ENCODE measurements around the gene GLS.

Gene GLS

DNA sequence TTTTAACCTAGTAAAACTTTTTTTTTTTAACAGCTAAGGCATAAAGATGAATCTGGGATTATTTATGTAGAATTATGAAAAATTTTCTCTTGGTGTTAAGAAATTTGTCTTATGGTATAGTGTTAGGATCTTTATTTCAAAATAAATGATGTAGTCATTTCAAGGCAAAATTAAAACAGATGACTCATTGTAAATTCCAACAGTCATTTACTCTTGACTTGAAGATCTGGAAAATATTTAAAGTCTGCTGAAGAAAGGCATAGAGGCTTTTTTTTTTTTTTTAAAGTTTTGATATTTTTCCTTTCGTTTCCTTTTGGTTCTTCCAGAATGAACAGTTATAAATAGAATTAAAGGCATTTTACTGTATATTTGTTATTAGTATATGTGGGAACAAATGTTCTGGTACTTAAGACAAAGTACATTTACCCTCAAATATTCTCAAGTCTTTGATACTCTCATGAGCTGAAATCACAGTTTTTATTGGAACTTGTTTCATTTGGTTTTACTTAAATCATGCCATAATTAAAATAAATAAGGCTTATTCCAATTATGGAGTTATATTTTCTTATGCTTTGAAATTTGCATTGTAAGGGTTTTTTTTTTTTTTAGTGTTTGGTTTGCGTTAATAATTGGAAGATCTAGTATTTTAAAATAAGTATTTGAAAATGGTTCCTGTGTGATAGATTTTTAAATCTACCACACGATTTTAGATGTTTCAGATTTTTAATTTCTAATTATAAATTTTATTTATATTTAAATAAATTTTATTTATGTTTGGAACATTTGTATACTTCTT is 29.9 kb downstream of the GLS start:
- H3K4me3 ChIP-seq (ENCODE audit: low read length) = no peak overlapping the region
- no peak for DNase-seq (ENCODE audit: low read depth, low spot score)

DNA sequence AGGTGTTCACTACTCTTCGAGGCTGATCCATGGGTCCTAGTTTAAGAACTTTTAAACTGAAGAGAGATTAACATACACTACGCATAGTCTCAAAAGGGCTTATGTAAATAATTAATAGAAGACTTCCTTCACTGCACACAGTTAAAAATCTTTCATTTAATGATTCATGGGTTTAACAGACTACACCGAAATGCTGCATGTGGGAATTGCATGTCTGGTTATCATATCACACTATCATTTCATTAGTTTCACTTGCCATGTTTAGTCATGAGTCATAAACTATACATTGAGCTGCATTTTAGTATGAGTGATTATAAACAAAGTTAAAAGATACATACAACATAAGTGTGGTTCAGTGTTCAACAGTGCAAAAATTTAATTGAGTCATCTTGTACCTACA is 31.2 kb downstream of the GLS start:
- H3K4me3 ChIP-seq (ENCODE audit: low read length) = no peak overlapping the region
- no peak for DNase-seq (ENCODE audit: low read depth, low spot score)

DNA sequence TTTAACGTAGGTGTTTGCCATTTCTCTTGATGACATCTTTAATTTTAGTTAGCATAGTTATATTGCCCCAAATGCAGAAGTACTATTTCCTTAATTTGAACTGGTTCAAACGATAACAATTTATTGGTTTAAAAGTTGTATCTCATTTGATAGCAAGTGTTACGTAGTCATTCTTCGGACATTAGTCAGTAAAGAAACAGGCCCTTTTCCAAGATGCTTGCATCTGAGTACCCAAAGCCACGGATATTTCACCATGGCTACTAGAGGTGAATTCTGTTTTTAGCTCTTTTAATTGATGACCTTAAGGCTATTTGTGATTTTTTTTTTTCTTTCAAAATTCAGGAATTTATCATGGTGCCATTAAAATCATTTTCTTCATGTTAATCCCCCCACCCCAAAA is 32.1 kb downstream of the GLS start:
- H3K4me3 ChIP-seq (ENCODE audit: low read length) = no peak overlapping the region
- no peak for DNase-seq (ENCODE audit: low read depth, low spot score)

DNA sequence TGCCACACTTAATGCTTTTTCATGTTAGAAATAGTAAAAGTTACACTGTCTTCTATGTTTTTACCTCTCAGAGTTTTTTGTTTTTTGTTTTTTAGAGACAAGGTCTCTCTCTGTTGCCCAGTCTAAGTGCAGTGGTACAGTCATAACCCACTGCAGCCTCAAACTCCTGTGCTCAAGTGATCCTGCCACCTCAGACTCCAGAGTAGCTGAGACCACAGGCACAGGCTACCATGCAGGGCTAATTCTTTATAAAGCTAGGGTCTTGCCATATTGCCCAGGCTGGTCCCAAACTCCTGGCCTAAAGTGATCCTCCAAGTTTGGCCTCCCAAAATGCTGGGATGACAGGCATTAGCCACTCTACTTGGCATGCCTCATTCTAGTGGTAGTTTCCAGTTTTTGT is 33.1 kb downstream of the GLS start:
- no peak for DNase-seq (ENCODE audit: low read depth, low spot score)

DNA sequence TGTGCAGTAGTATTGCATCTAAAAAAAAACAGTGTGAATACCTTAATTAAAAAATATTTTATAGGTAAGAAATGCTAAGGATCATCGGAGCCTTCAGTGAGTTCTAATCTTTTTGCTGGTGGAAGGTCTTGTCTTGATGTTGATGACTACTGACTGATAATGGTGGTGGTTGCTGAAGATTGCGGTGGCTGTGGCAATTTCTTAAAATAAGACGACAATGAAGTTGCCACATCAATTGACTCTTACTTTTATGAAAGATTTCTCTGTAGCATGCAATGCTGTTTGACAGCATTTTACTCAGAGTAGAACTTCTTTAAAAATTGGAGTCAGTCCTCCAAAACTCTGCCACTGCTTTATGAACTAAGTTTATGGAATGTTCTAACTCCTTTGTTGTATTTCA is 36.2 kb downstream of the GLS start:
- no peak overlapping the region for H3K4me3 ChIP-seq (ENCODE audit: low read length)
- DNase-seq (ENCODE audit: low read depth, low spot score) = peak; percentile 33

More for the DNA sequence above, 33.1 kb downstream of the GLS start:
- H3K4me3 ChIP-seq (ENCODE audit: low read length) = no peak overlapping the region

DNA sequence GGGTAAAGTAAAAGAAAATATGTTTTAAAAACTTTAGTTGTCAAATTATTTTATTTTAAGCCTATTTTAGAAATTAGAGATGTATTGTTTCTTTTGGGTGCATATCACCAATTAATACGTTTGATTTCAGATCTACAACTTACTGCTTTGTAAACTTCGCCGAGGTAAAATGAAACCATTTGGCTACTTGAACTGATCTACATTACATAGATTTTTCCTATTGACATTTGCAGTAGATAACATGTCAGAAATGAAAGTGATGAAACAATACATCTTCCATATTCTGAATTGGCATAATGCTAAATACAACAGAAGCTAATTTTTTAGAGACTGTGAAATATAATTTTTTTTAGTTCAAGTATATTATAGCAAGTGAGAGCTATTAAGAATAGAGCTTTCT is 39.5 kb downstream of the GLS start:
- no peak for DNase-seq (ENCODE audit: low read depth, low spot score)
- no peak overlapping the region for H3K4me3 ChIP-seq (ENCODE audit: low read length)

DNA sequence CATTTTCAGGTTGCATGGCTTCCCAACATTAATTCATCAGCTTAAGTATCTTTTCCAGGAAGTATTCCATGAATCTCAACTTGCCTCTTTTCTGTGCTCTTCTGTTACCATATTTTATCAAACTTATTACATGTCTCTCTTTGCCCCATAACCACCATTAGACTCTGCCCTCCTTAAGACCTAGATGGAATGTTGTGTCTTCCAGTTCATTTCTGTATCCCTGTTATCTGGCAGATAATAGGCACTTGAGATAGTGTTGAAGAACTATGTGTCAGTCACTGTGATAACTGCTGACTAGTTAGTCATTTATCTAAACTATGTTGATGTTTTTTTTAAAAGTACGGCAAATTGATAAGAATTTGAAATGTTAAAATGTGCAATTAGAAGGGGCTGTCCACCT is 41.8 kb downstream of the GLS start:
- no peak overlapping the region for H3K4me3 ChIP-seq (ENCODE audit: low read length)
- DNase-seq (ENCODE audit: low read depth, low spot score) = no peak

DNA sequence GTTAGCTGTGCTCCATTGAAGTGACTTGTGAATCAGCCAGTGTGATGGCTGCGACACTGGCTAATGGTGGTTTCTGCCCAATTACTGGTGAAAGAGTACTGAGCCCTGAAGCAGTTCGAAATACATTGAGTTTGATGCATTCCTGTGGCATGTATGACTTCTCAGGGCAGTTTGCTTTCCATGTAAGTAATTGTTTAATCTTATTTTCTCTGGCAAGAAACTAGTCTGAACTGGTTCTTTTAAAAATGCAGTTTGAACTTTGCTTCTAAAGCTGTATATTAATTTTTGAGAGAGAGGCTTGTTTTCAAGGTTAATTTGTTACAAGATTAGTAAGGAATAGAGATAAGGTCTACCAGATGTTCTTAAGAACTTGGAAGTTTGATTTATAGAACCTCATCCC is 46.7 kb downstream of the GLS start:
- no peak for DNase-seq (ENCODE audit: low read depth, low spot score)

DNA sequence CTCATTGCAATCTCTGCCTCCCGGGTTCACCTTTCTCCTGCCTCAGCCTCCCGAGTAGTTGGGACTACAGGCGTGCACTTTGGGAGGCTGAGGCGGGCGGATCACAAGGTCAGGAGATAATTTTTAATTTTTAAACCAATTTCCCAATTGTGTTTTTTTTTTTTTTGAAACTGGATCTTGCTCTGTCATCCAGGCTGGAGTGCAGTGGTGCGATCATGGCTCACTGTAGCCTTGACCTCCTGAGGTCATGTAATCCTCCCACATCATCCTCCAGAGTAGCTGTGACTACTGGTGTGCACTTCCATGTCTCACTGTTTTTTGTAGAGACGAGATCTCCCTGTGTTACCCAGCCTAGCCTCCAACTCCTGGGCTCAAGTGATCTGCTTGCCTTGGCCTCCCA is 49.3 kb downstream of the GLS start:
- no peak overlapping the region for H3K4me3 ChIP-seq (ENCODE audit: low read length)
- DNase-seq (ENCODE audit: low read depth, low spot score) = no peak

More for the DNA sequence above, 46.7 kb downstream of the GLS start:
- no peak overlapping the region for H3K4me3 ChIP-seq (ENCODE audit: low read length)

DNA sequence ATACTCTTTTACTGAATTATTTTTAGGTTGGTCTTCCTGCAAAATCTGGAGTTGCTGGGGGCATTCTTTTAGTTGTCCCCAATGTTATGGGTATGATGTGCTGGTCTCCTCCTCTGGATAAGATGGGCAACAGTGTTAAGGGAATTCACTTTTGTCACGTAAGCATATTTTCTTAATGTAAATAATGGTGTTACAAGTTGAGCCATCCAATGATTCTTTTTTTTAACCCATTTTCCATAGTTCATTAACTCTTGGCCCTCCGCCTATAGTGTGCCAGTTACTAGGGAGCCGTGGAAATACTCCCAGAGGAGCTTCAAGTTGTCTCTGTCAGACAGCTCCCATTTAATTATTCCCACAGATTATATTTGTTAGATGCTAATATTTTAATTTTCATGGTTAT is 49.8 kb downstream of the GLS start:
- H3K4me3 ChIP-seq (ENCODE audit: low read length) = no peak overlapping the region
- DNase-seq (ENCODE audit: low read depth, low spot score) = no peak

DNA sequence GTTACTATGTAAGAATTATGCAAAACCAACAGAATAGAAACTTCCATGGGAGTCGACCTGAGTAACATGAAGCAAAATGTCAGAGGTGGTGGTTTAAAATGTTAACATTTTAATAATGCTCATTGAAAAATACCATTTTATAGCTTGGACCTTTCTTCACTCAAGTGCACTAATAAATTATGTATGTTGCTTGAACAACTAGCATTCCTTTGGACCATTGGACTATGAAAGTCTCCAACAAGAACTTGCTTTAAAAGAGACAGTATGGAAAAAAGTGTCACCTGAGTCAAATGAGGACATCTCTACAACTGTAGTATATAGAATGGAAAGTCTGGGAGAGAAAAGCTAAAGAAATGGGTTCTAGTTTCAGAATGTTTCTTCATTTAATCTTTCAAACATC is 51.9 kb downstream of the GLS start:
- no peak overlapping the region for H3K4me3 ChIP-seq (ENCODE audit: low read length)
- DNase-seq (ENCODE audit: low read depth, low spot score) = no peak

DNA sequence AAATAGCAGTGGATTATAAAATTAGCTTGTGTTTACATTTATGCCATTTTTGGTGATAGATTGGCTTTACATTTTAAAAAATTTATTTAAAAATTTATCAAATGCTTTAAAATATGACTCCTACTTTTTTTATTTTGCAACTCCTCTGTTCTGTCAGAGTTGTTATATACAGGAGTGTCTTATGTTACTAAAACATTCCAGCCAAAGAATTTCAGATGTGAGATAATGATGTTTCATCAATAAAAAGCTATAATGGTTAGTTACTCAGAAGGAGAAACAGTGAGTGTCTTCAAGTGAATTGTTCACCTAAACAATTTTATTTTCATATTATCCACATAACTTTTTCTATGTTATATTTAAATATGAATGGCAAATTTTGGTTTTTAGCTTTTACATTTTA is 52.7 kb downstream of the GLS start:
- DNase-seq (ENCODE audit: low read depth, low spot score) = no peak
- no peak overlapping the region for H3K4me3 ChIP-seq (ENCODE audit: low read length)

DNA sequence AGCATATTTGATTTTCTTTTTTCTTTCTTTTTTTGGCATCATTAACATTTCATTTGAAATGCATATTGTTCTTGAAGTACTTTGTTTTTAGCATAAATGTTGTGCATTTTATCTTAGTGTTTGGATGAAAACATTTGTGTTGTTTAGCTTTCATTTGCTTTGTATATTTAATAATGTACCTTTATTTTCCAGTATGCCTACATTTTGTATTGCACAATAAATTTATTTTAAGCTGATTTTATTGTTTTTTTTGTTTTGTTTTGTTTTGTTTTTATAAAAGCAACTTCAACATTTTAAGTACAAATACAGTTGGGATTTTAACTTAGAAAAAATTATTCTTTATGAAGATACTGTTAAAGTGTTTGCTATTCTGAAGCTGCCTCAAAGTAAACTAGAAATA is 54.4 kb downstream of the GLS start:
- no peak for DNase-seq (ENCODE audit: low read depth, low spot score)
- H3K4me3 ChIP-seq (ENCODE audit: low read length) = no peak overlapping the region

DNA sequence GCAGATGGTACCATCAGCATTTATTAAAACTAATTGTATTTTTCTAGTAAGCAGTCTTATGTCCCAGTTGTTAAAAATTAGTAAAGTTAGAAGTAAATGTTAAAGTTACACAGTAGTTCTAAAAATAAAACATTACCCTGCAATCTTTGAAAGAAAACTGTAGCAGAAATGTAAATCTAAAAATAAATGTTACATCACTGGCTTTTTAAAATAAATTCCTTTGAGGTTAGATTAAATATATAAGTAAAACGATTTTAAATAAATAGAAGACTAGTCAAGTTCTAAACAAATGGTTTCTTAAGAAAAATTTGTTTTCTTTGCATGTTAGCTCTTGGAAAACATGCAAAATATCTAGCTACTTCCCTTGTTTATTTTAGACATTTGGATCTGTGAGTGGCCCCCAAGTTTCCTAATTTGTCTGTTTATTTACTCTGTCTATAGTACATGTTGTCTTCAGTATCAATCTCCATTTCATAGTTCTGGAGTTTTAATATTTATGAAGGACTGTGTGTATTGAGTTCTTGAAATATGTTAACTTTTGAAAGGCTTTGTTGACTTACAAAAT is 58.2 kb downstream of the GLS start:
- DNase-seq (ENCODE audit: low read depth, low spot score) = no peak
- no peak overlapping the region for H3K4me3 ChIP-seq (ENCODE audit: low read length)

DNA sequence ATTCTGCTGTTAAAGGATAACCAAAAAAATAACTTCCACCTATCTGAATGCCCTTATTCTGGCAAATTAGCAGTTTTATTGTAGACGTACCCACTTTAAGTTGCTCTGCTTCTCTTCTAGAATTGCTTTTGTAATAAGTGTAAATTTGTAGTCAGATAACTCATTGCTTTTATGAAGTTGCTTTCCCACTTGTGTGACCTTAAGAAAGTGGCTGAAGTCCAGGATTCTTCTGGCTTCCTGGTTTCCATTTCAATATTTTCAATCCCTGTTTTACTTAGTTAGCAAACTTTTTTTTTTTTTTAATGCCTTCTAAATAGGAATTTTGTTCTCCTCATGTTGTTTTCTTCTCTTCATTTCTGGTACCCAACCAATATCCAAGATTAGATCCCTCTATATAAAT is 59.8 kb downstream of the GLS start:
- no peak overlapping the region for H3K4me3 ChIP-seq (ENCODE audit: low read length)
- no peak for DNase-seq (ENCODE audit: low read depth, low spot score)

DNA sequence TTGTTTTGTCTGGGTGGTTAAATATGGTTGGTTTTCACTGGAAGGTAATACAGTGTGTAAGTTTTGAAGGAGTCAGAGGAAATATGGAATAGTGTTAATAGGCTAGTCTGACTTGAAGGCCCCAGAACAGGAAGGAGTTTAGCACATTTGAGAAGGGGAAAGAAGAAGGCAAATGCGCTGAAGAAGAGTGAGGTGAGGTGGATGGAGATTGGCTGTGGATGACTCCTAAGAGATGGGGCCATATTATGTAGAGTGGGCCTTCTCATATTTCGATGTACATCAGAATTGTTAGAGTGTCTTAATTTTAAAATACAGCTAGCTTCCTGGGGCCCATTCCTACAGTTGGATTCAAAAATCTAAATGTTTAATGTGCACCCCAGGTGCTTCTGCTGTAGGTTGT is 61.0 kb downstream of the GLS start:
- no peak overlapping the region for H3K4me3 ChIP-seq (ENCODE audit: low read length)
- no peak for DNase-seq (ENCODE audit: low read depth, low spot score)

DNA sequence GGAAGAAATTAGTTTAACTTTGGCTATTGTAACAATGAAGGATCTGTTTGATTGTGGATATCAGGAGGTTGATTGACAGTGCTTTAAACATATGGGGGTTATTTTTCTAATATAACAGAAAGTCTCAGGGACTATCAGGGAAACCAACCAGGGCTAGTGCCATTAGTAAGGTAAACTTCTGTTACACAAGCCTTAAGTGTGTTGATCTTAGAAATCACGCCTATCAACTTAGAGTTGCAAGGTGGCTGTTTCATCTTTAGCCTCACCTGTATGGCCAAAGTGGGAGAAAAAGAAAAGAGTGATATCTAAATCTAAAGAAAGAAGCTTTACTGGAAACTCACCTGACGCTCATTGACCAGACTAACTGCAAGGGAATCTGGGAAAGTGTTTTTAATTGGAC is 62.1 kb downstream of the GLS start:
- DNase-seq (ENCODE audit: low read depth, low spot score) = no peak
- no peak overlapping the region for H3K4me3 ChIP-seq (ENCODE audit: low read length)

DNA sequence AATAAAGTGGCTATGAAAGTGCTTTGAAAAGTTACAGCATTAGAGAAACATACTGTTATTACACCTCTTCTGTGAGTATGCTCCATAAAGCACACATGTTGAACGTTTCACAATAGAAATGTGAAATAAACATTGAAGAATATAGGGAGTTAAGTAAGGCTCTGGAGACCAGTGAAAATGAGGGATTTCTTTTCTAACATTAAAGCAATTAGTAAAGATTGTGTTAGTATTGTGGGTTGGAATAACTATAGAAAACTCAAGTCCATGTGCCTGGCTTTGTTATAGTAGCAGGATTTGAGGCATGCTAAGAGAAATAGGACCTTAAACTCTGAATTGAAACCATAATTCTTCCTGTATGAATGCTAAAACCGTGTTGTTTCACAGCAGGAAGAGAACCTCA is 63.1 kb downstream of the GLS start:
- H3K4me3 ChIP-seq (ENCODE audit: low read length) = no peak overlapping the region
- no peak for DNase-seq (ENCODE audit: low read depth, low spot score)

DNA sequence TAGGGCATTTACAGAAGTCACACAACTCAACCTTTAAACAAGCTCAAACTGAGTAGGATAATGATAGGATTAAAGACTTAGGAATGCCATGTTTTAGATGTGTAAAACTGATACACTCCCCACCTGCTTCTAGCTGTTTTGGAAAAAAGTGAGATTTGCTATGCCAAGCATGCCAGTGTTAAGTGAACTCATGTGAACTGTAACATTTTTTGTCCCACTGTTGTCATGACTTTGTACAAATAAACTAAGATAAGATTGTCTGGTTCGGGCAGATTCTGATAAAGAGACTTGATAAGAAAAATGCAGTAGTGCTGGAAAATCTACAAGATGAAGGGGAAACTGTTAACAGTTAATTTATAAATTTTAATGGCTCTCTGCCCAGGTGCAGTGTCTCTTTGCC is 66.5 kb downstream of the GLS start:
- peak; percentile 12 for DNase-seq (ENCODE audit: low read depth, low spot score)

DNA sequence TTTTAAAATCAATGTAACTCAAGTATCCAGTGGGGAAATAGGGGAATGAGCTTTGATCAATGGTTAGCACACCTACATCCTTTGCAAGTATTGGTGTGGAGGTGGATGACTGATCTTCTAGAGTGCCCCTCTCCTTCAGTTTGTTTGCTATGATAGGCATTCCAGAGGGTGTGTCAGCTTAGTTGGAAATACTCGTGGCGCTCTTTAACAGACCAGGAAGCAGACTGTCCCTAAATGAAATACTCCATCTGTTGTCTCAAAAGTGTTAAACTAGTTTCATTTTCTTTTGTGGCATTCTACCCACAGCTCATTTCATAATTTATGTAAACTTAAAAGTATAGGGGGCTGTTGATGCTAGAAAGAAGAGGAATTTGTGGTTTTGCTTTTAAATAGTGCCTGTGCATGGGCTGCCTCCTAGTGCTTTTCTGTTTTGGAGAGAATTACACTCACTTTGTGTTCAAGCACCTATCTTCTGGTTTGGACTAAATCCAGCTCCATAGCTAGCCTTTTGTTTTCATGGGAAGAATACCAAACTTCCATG is 67.2 kb downstream of the GLS start:
- H3K4me3 ChIP-seq (ENCODE audit: low read length) = peak overlapping the region; percentile 11; the same call in 1 of the 2 replicates

More for the DNA sequence above, 66.5 kb downstream of the GLS start:
- no peak overlapping the region for H3K4me3 ChIP-seq (ENCODE audit: low read length)

DNA sequence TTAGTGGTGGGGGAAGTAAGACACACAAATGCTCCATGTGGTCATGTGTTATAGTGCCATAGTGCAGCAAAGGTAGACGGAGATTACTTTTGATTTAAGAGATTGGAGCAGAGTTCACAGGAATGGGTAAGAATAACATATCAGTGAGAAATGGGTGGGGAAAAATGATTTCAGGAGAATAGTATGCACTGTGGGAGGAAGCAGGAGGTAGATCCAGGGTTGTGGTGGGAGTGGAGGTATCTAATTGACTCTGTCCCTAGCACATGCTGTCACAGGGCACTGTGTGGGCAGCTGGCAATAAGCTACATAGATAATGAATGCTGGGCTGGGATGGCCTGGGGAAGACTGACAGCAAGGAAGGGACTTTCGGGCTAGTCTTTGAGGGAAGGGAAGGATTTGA is 68.0 kb downstream of the GLS start:
- H3K4me3 ChIP-seq (ENCODE audit: low read length) = no peak overlapping the region
- DNase-seq (ENCODE audit: low read depth, low spot score) = no peak

More for the DNA sequence above, 67.2 kb downstream of the GLS start:
- peak; percentile 84 for DNase-seq (ENCODE audit: low read depth, low spot score)

All from Jurkat, Clone E6-1 (cell line).